H9 (cell line): ENCODE measurements around the gene ABCA4. TPM values are rescaled to one million over a fixed set of nuclear protein-coding genes. Genes with fewer than 3 reads are reported as not detected.

Experiments used
- DNase-seq: peaks from one replicate; pipeline ENCODE4 v3.0.0-alpha.2; 2017
- H2AFZ ChIP-seq: one replicate; pipeline ENCODE4 v1.6.1; 2013; ENCODE audit warnings: mild to moderate bottlenecking, low read length, control low read depth, moderate library complexity
- H2AK5ac ChIP-seq: 2 replicates; pipeline ENCODE4 v1.6.1; 2013; ENCODE audit warnings: low read length, control low read depth, mixed read lengths; ENCODE audit not compliant: insufficient read length
- H2BK120ac ChIP-seq: one replicate; pipeline ENCODE4 v1.6.1; 2013; ENCODE audit warnings: low read depth, mild to moderate bottlenecking, low read length, control low read depth, inconsistent platforms; ENCODE audit not compliant: poor library complexity, severe bottlenecking
- H2BK12ac ChIP-seq: 2 replicates; pipeline ENCODE4 v1.6.1; 2013; ENCODE audit warnings: low read length, control low read depth, mixed read lengths, low read depth; ENCODE audit not compliant: insufficient read length
- H2BK15ac ChIP-seq: 2 replicates; pipeline ENCODE4 v1.6.1; 2013; ENCODE audit warnings: low read depth, low read length, control low read depth
- H2BK20ac ChIP-seq: one replicate; pipeline ENCODE4 v1.6.1; 2013; ENCODE audit warnings: low read depth, mild to moderate bottlenecking, low read length, control low read depth, inconsistent platforms; ENCODE audit not compliant: poor library complexity, severe bottlenecking
- H2BK5ac ChIP-seq: 2 replicates; pipeline ENCODE4 v1.6.1; 2013; ENCODE audit warnings: low read length, control low read depth, mixed read lengths; ENCODE audit not compliant: insufficient read length
- H3K14ac ChIP-seq: 2 replicates; pipeline ENCODE4 v1.6.1; 2013; ENCODE audit warnings: low read length, control low read depth; ENCODE audit not compliant: insufficient read depth
- H3K18ac ChIP-seq: 2 replicates; pipeline ENCODE4 v1.6.1; 2013; ENCODE audit warnings: low read depth, mild to moderate bottlenecking, mixed read lengths, low read length, control low read depth; ENCODE audit not compliant: insufficient read length
- H3K23ac ChIP-seq: 2 replicates; pipeline ENCODE4 v1.6.1; 2013; ENCODE audit warnings: low read length, control low read depth, mixed read lengths, low read depth; ENCODE audit not compliant: insufficient read length
- H3K23me2 ChIP-seq: 2 replicates; pipeline ENCODE4 v1.6.1; 2013; ENCODE audit warnings: low read depth, mild to moderate bottlenecking, mixed read lengths, low read length, control low read depth; ENCODE audit not compliant: insufficient read length, poor library complexity, severe bottlenecking
- H3K27ac ChIP-seq: 2 replicates; pipeline ENCODE4 v1.5.1; 2013; ENCODE audit warnings: low read length, control low read depth, mixed read lengths, low read depth; ENCODE audit not compliant: insufficient read length
- H3K27me3 ChIP-seq: 2 replicates; pipeline ENCODE4 v1.6.1; 2013; ENCODE audit warnings: low read length, control low read depth, inconsistent platforms; ENCODE audit not compliant: insufficient read depth
- H3K4ac ChIP-seq: 2 replicates; pipeline ENCODE4 v1.6.1; 2013; ENCODE audit warnings: low read depth, mild to moderate bottlenecking, control low read depth, inconsistent platforms, low read length, moderate library complexity
- H3K4me1 ChIP-seq: 2 replicates; pipeline ENCODE4 v1.6.1; 2013; ENCODE audit warnings: low read length, control low read depth, inconsistent platforms; ENCODE audit not compliant: insufficient read depth
- H3K4me2 ChIP-seq: 2 replicates; pipeline ENCODE4 v1.6.1; 2013; ENCODE audit warnings: low read length, control low read depth, mixed read lengths; ENCODE audit not compliant: insufficient read length, insufficient read depth
- H3K56ac ChIP-seq: 2 replicates; pipeline ENCODE4 v1.6.1; 2013; ENCODE audit warnings: low read depth, mild to moderate bottlenecking, mixed read lengths, low read length, control low read depth; ENCODE audit not compliant: insufficient read length
- H3K79me1 ChIP-seq: 2 replicates; pipeline ENCODE4 v1.6.1; 2013; ENCODE audit warnings: low read depth, mild to moderate bottlenecking, moderate library complexity, low read length, control low read depth, inconsistent platforms; ENCODE audit not compliant: insufficient read depth, poor library complexity, severe bottlenecking
- H3K79me2 ChIP-seq: 2 replicates; pipeline ENCODE4 v1.6.1; 2013; ENCODE audit warnings: low read length, control low read depth, inconsistent platforms; ENCODE audit not compliant: insufficient read depth
- H3K9ac ChIP-seq: 2 replicates; pipeline ENCODE4 v1.6.1; 2013; ENCODE audit warnings: low read length, control low read depth, mixed read lengths; ENCODE audit not compliant: insufficient read length; ENCODE audit errors: extremely low read depth
- H3K9me3 ChIP-seq: one replicate; pipeline ENCODE4 v1.6.1; 2013; ENCODE audit warnings: low read depth, low read length, inconsistent platforms; ENCODE audit not compliant: control insufficient read depth
- H3T11ph ChIP-seq: one replicate; pipeline ENCODE4 v1.6.1; 2013; ENCODE audit warnings: mild to moderate bottlenecking, low read length, control low read depth, inconsistent platforms
- H4K20me1 ChIP-seq: one replicate; pipeline ENCODE4 v1.6.1; 2013; ENCODE audit not compliant: control insufficient read depth, insufficient read length, insufficient read depth
- H4K5ac ChIP-seq: 2 replicates; pipeline ENCODE4 v1.6.1; 2013; ENCODE audit warnings: low read depth, mild to moderate bottlenecking, mixed read lengths, low read length, control low read depth; ENCODE audit not compliant: insufficient read length
- H4K8ac ChIP-seq: replicated peaks from 2 replicates; pipeline ENCODE4 v1.6.1; 2013; ENCODE audit warnings: low read length, control low read depth, mixed read lengths, low read depth; ENCODE audit not compliant: insufficient read length
- H4K91ac ChIP-seq: 2 replicates; pipeline ENCODE4 v1.6.1; 2013; ENCODE audit warnings: low read depth, mild to moderate bottlenecking, moderate library complexity, mixed read lengths, low read length, control low read depth; ENCODE audit not compliant: insufficient read length
- H3K27ac Mint-ChIP-seq, 3 experiments: 2 replicates in 2 of 3; 3 replicates in 1 of 3; pipeline ENCODE4 v1.8.0; 2020 to 2021; ENCODE audit warnings: mixed read lengths in 3 of 3, mild to moderate bottlenecking in 1 of 3, moderate library complexity in 1 of 3
- H3K27me3 Mint-ChIP-seq: 2 replicates; pipeline ENCODE4 v1.8.0; 2021; ENCODE audit warnings: low read depth, mild to moderate bottlenecking, moderate library complexity, mixed read lengths
- H3K36me3 Mint-ChIP-seq, 3 experiments: 2 replicates in 2 of 3; 3 replicates in 1 of 3; pipeline ENCODE4 v1.8.0; 2020 to 2021; ENCODE audit warnings: low read depth in 3 of 3, mixed read lengths in 3 of 3; ENCODE audit not compliant: insufficient read depth in 1 of 3
- H3K4me1 Mint-ChIP-seq, 2 experiments: 2 replicates each; pipeline ENCODE4 v1.8.0; 2020; ENCODE audit warnings: mixed read lengths in 2 of 2
- H3K4me3 Mint-ChIP-seq, 2 experiments: 2 replicates in 1 of 2; 3 replicates in 1 of 2; pipeline ENCODE4 v1.8.0; 2020 to 2021; ENCODE audit warnings: mild to moderate bottlenecking in 2 of 2, mixed read lengths in 2 of 2, moderate library complexity in 1 of 2
- H3K9me3 Mint-ChIP-seq, 2 experiments: 2 replicates in 1 of 2; 3 replicates in 1 of 2; pipeline ENCODE4 v1.8.0; 2020; ENCODE audit warnings: mild to moderate bottlenecking in 2 of 2, mixed read lengths in 2 of 2, moderate library complexity in 1 of 2
- CTCF ChIP-seq: fragments of 200-600 bp; sonication (generic); conservative IDR thresholded peaks from 3 replicates; pipeline ENCODE4 v1.8.0; 2021; ENCODE audit warnings: antibody characterized with exemption, mild to moderate bottlenecking
- WGBS: extraction: QIAGEN DNeasy Blood & Tissue Kit; methylation state at CpG from one replicate; pipeline ENCODE4 v1.1.7; 2013; ENCODE audit warnings: missing lambda C conversion rate, low lambda C conversion rate, mixed read lengths; ENCODE audit not compliant: insufficient read length; ENCODE audit errors: extremely low coverage; 5-methylcytosine and 5-hydroxymethylcytosine counted together
- total RNA-seq: library from RNA; stranded (reverse); gene quantifications from 2 replicates; pipeline ENCODE4 v1.2.1, GENCODE V29; 2021

Gene ABCA4
- total RNA-seq, 1 experiment from 2014 or later, result not detected

GRCh38 chr1:93961443-93961842 is 159.5 kb downstream of the ABCA4 start:
- H4K20me1 ChIP-seq, result no peaks in the 10 kb centered on the region
- H3K14ac ChIP-seq, result no peak overlapping the region
- no peak overlapping the region for H2BK15ac ChIP-seq
- no peak overlapping the region for H3K18ac ChIP-seq
- no peak overlapping the region for H3K4me2 ChIP-seq
- no peaks in the 10 kb centered on the region for H3K27me3 ChIP-seq
- no peaks in the 10 kb centered on the region for H3K79me1 ChIP-seq
- H3K9ac ChIP-seq, result no peak overlapping the region
- no peak overlapping the region for H3K27ac ChIP-seq
- H3K23me2 ChIP-seq, result no peaks in the 10 kb centered on the region
- WGBS, result no CpG with 5 or more reads among the region's 2 CpGs
- H4K5ac ChIP-seq, result no peak overlapping the region
- Mint-ChIP-seq H3K27me3 (peaks cover 8% of the 10 kb centered on the region), H3K9me3 (no peaks in the 10 kb centered on the region; a peak in 1 of 5 replicates), H3K4me3 (no peak overlapping the region), H3K4me1 (no peaks in the 10 kb centered on the region), H3K36me3 (no peaks in the 10 kb centered on the region; a peak in 1 of 7 replicates), H3K27ac (no peak overlapping the region)
- H4K91ac ChIP-seq, result no peak overlapping the region
- no peaks in the 10 kb centered on the region for H3K4me1 ChIP-seq
- no peak overlapping the region for H4K8ac ChIP-seq
- H2AK5ac ChIP-seq, result no peak overlapping the region
- TF ChIP-seq CTCF, result no peak
- H3K23ac ChIP-seq, result no peak overlapping the region
- H2BK20ac ChIP-seq, result no peak overlapping the region
- no peak overlapping the region for H2BK120ac ChIP-seq
- H3K56ac ChIP-seq, result no peak overlapping the region
- no peaks in the 10 kb centered on the region for H3K79me2 ChIP-seq
- H2BK5ac ChIP-seq, result no peak overlapping the region
- H2BK12ac ChIP-seq, result no peak overlapping the region
- DNase-seq, result no peak
- H3K4ac ChIP-seq, result no peak overlapping the region
- no peaks in the 10 kb centered on the region for H3K9me3 ChIP-seq
- H2AFZ ChIP-seq, result no peak overlapping the region
- H3T11ph ChIP-seq, result no peak overlapping the region
